Medulla oblongata (tissue), 1 donor: ENCODE results near the gene DNAJB6.

Experiments
- DNase-seq: peaks from one replicate; pipeline ENCODE4 v3.0.0-alpha.2; 2015; ENCODE audit errors: extremely low spot score

Gene DNAJB6

GRCh38 chr7:157336383-157337315, at the start of gene DNAJB6:
Gene DNAJB6, plus strand, starts transcription at chr7:157337004. Its CDS starts 21,569 bp downstream, at chr7:157358573.
- DNase-seq, result peak; percentile 97

- DNase-seq, result no peak
These were observed 45.3 kb upstream of the DNAJB6 start for GRCh38 chr7:157291404-157292080.

GRCh38 chr7:157292258-157292657, 44.5 kb upstream of the DNAJB6 start:
- no peak for DNase-seq

- DNase-seq, result no peak
These were observed 43.9 kb upstream of the DNAJB6 start for GRCh38 chr7:157292770-157293412.

GRCh38 chr7:157293413-157293788, 43.4 kb upstream of the DNAJB6 start:
- no peak for DNase-seq

GRCh38 chr7:157294773-157295172, 42.0 kb upstream of the DNAJB6 start:
- DNase-seq, result no peak

- no peak for DNase-seq
These were observed 41.5 kb upstream of the DNAJB6 start for GRCh38 chr7:157295338-157295737.

GRCh38 chr7:157297185-157297584, 39.6 kb upstream of the DNAJB6 start:
- DNase-seq, result no peak

- no peak for DNase-seq
These were observed 37.5 kb upstream of the DNAJB6 start for GRCh38 chr7:157299317-157299612.

GRCh38 chr7:157299613-157300368, 37.0 kb upstream of the DNAJB6 start:
- DNase-seq, result no peak

- DNase-seq, result no peak
These were observed 36.4 kb upstream of the DNAJB6 start for GRCh38 chr7:157300369-157300825.

- DNase-seq, result no peak
These were observed 35.1 kb upstream of the DNAJB6 start for GRCh38 chr7:157301610-157302120.

GRCh38 chr7:157306846-157307838, 29.7 kb upstream of the DNAJB6 start:
- DNase-seq, result no peak

GRCh38 chr7:157309988-157310668, 26.7 kb upstream of the DNAJB6 start:
- DNase-seq, result peak; percentile 76

GRCh38 chr7:157310676-157311185, 26.1 kb upstream of the DNAJB6 start:
- no peak for DNase-seq

GRCh38 chr7:157312941-157313340, 23.9 kb upstream of the DNAJB6 start:
- DNase-seq, result no peak

GRCh38 chr7:157313645-157314044, 23.2 kb upstream of the DNAJB6 start:
- DNase-seq, result no peak

GRCh38 chr7:157318015-157318706, 18.6 kb upstream of the DNAJB6 start:
- DNase-seq, result peak; percentile 65

GRCh38 chr7:157320608-157320980, 16.2 kb upstream of the DNAJB6 start:
- no peak for DNase-seq
